Endodermal cell (in vitro differentiated cells): ENCODE data around the gene METTL16. TPM values are rescaled to one million over a fixed set of nuclear protein-coding genes. Genes with fewer than 3 reads are reported as not detected.

ENCODE experiments used
- DNase-seq: peaks from one replicate; pipeline ENCODE4 v3.0.0-alpha.2; 2017
- H3K27ac ChIP-seq: 2 replicates; pipeline ENCODE4 v1.5.1; 2013; ENCODE audit warnings: mild to moderate bottlenecking, low read depth, low read length, moderate library complexity
- H3K27me3 ChIP-seq: 2 replicates; pipeline ENCODE4 v1.6.1; 2013; ENCODE audit warnings: mild to moderate bottlenecking, low read length, moderate library complexity; ENCODE audit not compliant: insufficient read depth, control insufficient read depth, poor library complexity, severe bottlenecking
- H3K36me3 ChIP-seq: 2 replicates; pipeline ENCODE4 v1.7.0; 2013; ENCODE audit warnings: mild to moderate bottlenecking, low read length, moderate library complexity; ENCODE audit not compliant: control insufficient read depth, insufficient read depth
- H3K4me1 ChIP-seq: one replicate; pipeline ENCODE4 v1.7.0; 2013; ENCODE audit warnings: low read length; ENCODE audit not compliant: control insufficient read depth, insufficient read depth
- H3K4me3 ChIP-seq: 2 replicates; pipeline ENCODE4 v1.5.1; 2013; ENCODE audit warnings: mild to moderate bottlenecking, low read length, moderate library complexity
- H3K9ac ChIP-seq: 2 replicates; pipeline ENCODE4 v1.6.1; 2013; ENCODE audit warnings: mild to moderate bottlenecking, low read length, moderate library complexity; ENCODE audit not compliant: poor library complexity, severe bottlenecking; ENCODE audit errors: extremely low read depth
- H3K9me3 ChIP-seq: 2 replicates; pipeline ENCODE4 v1.6.1; 2013; ENCODE audit warnings: mild to moderate bottlenecking, low read length, moderate library complexity; ENCODE audit not compliant: control insufficient read depth
- H3K27ac Mint-ChIP-seq: 2 replicates; pipeline ENCODE4 v1.8.0; 2020; ENCODE audit warnings: mixed read lengths
- H3K27me3 Mint-ChIP-seq: 2 replicates; pipeline ENCODE4 v1.8.0; 2021; ENCODE audit warnings: mild to moderate bottlenecking, mixed read lengths; ENCODE audit not compliant: insufficient read depth
- H3K36me3 Mint-ChIP-seq: 2 replicates; pipeline ENCODE4 v1.8.0; 2020; ENCODE audit warnings: low read depth, mixed read lengths
- H3K4me1 Mint-ChIP-seq: 2 replicates; pipeline ENCODE4 v1.8.0; 2020; ENCODE audit warnings: mixed read lengths
- H3K4me3 Mint-ChIP-seq: 2 replicates; pipeline ENCODE4 v1.8.0; 2020; ENCODE audit warnings: mild to moderate bottlenecking, moderate library complexity, mixed read lengths
- H3K9me3 Mint-ChIP-seq: 2 replicates; pipeline ENCODE4 v1.8.0; 2020; ENCODE audit warnings: mild to moderate bottlenecking, mixed read lengths
- WGBS, 2 experiments: methylation state at CpG; one replicate each; pipeline versions ENCODE4 v1.1.5 to v1.1.7; 2013; ENCODE audit warnings: missing lambda C conversion rate in 2 of 2, mixed read lengths in 1 of 2; ENCODE audit not compliant: insufficient coverage in 1 of 2, insufficient read length in 1 of 2; 5-methylcytosine and 5-hydroxymethylcytosine counted together
- total RNA-seq, 2 donors: library from RNA; stranded (reverse); fragmentation: NEBNext Ultra II Directional in 1 of 2; extraction: Animal tissue kit (Norgen Biotek cat#: 25700) in 1 of 2; gene quantifications; 2 replicates in 1 of 2; 3 replicates in 1 of 2; pipeline ENCODE4 v1.2.1, GENCODE V29; 2021
- TF ChIP-seq, protein P1 (sequence below): fragments of 200-600 bp; sonication (generic); conservative IDR thresholded peaks from 2 replicates; pipeline ENCODE4 v1.5.0; 2021; ENCODE audit warnings: antibody characterized with exemption, mild to moderate bottlenecking

Gene METTL16
- total RNA-seq, 2 donors from 2014 or later: 51.5 to 59.6 TPM

DNA sequence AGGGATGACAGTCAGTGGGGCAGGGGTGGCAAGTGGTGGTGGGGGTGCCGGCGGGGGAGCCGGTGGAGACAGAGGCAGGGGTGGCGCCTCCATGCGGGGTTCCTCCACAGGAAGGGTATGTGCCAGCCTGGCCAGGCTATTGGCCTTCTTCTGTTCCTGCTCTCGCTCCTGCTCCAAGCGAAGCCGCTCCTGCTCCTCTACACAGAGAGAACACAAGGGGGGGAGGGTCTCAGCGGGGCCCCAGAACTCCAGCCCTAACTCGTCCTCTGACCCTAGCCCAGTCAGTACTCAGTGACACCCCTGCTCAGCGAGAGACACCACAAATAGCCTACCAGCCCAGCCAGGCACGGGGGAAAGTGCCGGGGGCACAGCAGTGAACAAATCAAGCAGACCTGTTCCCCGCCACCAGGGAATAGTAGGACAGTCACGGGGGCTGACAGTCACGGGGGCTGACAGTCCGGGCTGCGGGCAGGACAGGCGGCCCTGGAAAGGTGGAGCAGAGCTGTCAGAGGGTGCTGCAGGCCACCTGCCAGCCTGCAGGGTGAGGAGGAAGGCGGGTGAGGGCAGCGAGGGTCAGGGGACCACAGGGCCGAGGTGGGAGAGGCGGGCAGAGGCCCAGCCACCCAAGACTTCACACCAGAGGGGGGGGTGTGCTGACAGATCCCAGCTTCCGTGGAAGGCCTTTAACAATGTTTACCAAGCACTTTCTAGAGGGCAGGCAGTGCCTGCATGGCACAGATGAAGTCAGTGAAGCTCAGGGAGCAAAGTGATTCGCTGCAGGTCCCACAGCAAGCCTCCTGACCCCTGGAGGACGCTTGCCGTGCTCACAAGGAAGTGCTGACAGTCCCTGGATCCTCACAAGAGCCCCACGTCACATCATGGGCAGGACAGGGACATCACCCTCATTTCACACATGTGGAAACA, 116.2 kb downstream of the METTL16 start:
- H3K4me1 ChIP-seq: peaks cover 24% of the 10 kb centered on the region
- peak overlapping the region; percentile 75 for H3K4me3 ChIP-seq
- no peaks in the 10 kb centered on the region for H3K36me3 ChIP-seq
- no peaks in the 10 kb centered on the region for H3K27me3 Mint-ChIP-seq
- H3K36me3 Mint-ChIP-seq: peaks cover 3% of the 10 kb centered on the region
- H3K4me1 Mint-ChIP-seq: peaks cover 36% of the 10 kb centered on the region
- no peaks in the 10 kb centered on the region for H3K27me3 ChIP-seq
- peak overlapping the region; percentile 90 for H3K27ac ChIP-seq
- peak; percentile 83 for DNase-seq
- 81 to 82% methylated on average over 17 to 28 of the region's 28 CpGs for WGBS, 2 experiments
- TF ChIP-seq, protein P1, sequence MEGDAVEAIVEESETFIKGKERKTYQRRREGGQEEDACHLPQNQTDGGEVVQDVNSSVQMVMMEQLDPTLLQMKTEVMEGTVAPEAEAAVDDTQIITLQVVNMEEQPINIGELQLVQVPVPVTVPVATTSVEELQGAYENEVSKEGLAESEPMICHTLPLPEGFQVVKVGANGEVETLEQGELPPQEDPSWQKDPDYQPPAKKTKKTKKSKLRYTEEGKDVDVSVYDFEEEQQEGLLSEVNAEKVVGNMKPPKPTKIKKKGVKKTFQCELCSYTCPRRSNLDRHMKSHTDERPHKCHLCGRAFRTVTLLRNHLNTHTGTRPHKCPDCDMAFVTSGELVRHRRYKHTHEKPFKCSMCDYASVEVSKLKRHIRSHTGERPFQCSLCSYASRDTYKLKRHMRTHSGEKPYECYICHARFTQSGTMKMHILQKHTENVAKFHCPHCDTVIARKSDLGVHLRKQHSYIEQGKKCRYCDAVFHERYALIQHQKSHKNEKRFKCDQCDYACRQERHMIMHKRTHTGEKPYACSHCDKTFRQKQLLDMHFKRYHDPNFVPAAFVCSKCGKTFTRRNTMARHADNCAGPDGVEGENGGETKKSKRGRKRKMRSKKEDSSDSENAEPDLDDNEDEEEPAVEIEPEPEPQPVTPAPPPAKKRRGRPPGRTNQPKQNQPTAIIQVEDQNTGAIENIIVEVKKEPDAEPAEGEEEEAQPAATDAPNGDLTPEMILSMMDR: peak; percentile 34
- H3K9me3 Mint-ChIP-seq: no peaks in the 10 kb centered on the region
- H3K9me3 ChIP-seq: no peaks in the 10 kb centered on the region
- H3K9ac ChIP-seq: no peak overlapping the region
- H3K27ac Mint-ChIP-seq: peak overlapping the region; percentile 86
- H3K4me3 Mint-ChIP-seq: peak overlapping the region; percentile 86

DNA sequence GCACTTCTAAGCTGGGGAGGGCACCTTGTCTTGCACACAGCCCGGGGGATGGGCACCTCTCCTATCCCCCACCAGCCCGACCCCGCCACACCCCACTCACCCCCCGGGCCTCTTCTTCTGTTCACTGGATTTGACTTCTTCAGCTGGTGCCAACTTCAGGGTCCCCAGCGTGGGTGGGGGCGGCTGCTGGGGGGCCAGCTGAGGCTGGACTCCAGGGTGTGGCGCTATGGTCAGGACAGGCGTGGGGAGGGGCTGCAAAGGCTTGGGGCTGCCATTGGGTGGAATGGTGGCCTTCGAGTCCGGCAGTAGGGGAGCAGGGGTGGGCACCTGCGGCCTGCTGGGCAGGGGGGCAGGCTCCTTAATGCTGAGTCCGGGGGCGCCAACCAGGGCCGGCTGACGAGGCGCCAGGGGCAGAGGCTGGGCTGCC, 116.9 kb downstream of the METTL16 start:
- Histone ChIP-seq H3K27ac (no peak overlapping the region), H3K9ac (no peak overlapping the region), H3K4me1 (peaks cover 24% of the 10 kb centered on the region), H3K36me3 (no peaks in the 10 kb centered on the region), H3K9me3 (no peaks in the 10 kb centered on the region), H3K27me3 (no peaks in the 10 kb centered on the region), H3K4me3 (no peak overlapping the region)
- H3K36me3 Mint-ChIP-seq: peaks cover 6% of the 10 kb centered on the region
- WGBS, 2 experiments: 95 to 100% methylated on average over 6 to 16 of the region's 16 CpGs
- no peak overlapping the region for H3K27ac Mint-ChIP-seq
- H3K27me3 Mint-ChIP-seq: no peaks in the 10 kb centered on the region
- peaks cover 36% of the 10 kb centered on the region for H3K4me1 Mint-ChIP-seq
- DNase-seq: no peak
- no peaks in the 10 kb centered on the region for H3K9me3 Mint-ChIP-seq
- H3K4me3 Mint-ChIP-seq: peak overlapping the region; percentile 58
- TF ChIP-seq, protein P1: no peak

DNA sequence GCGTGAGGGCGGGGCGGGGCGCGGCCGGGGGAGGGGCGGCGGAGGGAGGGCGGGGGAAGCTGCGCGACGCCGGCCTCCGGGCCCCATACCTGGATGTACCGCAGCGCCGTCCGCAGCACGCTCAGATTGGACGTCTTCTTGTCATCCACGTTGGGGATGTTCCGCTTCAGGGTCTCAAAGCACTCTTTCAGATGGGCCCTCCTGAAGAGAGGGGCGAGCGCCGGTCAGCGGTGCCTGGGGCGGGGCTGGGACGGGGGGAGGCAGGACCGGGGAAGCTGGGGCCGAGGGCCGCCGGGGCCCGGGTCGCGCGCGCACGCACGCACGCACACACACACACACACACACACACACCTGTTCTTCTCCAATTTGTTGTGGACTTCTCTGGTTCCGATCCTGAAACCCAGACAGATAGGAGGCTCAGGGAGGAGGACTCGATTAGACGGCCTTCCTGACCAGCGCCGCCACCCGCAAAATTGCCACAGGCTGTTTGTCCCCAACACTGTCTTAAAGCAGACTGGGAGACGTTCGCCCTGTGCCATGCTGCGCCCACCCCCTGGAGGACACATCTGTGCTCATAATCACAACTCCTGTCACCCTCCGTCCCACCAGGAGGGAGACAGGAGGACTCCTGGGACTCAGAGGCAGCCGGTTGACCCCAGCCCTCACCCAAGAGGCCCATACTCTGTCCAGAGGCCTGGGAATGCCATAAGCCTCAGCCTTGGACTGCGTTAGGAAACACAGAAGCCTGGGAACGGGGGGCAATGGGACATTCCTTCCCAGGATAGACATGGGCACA, 117.5 kb downstream of the METTL16 start:
- peaks cover 24% of the 10 kb centered on the region for H3K4me1 ChIP-seq
- Mint-ChIP-seq H3K36me3 (peaks cover 6% of the 10 kb centered on the region), H3K9me3 (no peaks in the 10 kb centered on the region), H3K27ac (peak overlapping the region; percentile 91), H3K27me3 (no peaks in the 10 kb centered on the region), H3K4me1 (peaks cover 37% of the 10 kb centered on the region), H3K4me3 (peak overlapping the region; percentile 58)
- H3K4me3 ChIP-seq: no peak overlapping the region
- peak overlapping the region; percentile 36 for H3K27ac ChIP-seq
- WGBS, 2 experiments: 33 to 86% methylated on average over 5 to 42 of the region's 53 CpGs
- peak; percentile 71 for DNase-seq
- peak overlapping the region; percentile 30 for H3K9ac ChIP-seq
- TF ChIP-seq, protein P1: no peak
- H3K27me3 ChIP-seq: no peaks in the 10 kb centered on the region
- no peaks in the 10 kb centered on the region for H3K36me3 ChIP-seq
- H3K9me3 ChIP-seq: no peaks in the 10 kb centered on the region
